Fibroblast of villous mesenchyme (primary cell): ENCODE results near the gene RABEP1. TPM values are rescaled to one million over a fixed set of nuclear protein-coding genes. Genes with fewer than 3 reads are reported as not detected.

Source experiments
- DNase-seq: peaks from one replicate; pipeline ENCODE4 v3.0.0-alpha.2; 2010; ENCODE audit warnings: low read depth
- H3K4me3 ChIP-seq: 2 replicates; pipeline ENCODE4 v1.5.1; 2011; ENCODE audit warnings: low read depth, mild to moderate bottlenecking, low read length
- total RNA-seq: library from RNA; depleted of rRNA; stranded (reverse); fragments of >200 nt; gene quantifications from 2 replicates; pipeline ENCODE4 v1.2.3, GENCODE V29; 2012
- TF ChIP-seq, protein P1 (sequence below): IDR thresholded peaks from 2 replicates; pipeline ENCODE4 v1.5.1; 2012; ENCODE audit warnings: low read depth, mild to moderate bottlenecking, low read length; ENCODE audit not compliant: insufficient read depth

RABEP1 gene
- total RNA-seq, 1 donor, result 50.5 TPM

DNA sequence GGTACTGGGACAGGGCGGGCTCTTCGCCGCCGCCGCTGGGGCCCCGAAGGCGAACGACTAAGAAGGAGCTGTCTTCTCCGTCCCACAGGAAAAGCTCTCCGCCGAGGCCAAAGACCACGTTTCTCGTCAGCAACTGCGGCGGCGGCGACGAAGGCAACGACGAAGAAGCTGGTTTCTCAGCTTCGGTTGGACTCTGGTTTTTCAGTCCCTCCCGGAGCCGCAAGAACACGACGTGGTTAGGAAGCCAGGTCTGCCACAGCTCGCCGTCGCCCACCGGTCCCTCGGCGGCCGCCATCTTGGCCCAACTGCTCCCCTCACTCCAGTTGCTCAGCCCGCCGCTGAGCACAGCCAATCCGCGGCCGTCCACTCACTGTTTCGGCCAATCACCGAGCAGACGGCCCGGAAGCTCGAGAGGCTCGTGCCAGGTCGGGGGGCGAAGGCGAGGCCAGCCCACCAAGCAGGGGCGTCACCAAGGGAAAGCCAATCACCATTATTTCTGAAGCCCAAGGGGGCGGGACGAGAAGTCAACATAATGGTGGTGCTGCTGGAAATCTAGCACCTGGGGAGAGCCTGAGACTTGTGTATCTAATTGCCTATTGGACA is 137.4 kb downstream of the RABEP1 start, which contains the start of gene NUP88:
TSS of gene NUP88 (minus strand) at position 307 of the 603 bp plus-strand sequence. CDS start at position 295, 12 bp downstream.
- TF ChIP-seq, protein P1, sequence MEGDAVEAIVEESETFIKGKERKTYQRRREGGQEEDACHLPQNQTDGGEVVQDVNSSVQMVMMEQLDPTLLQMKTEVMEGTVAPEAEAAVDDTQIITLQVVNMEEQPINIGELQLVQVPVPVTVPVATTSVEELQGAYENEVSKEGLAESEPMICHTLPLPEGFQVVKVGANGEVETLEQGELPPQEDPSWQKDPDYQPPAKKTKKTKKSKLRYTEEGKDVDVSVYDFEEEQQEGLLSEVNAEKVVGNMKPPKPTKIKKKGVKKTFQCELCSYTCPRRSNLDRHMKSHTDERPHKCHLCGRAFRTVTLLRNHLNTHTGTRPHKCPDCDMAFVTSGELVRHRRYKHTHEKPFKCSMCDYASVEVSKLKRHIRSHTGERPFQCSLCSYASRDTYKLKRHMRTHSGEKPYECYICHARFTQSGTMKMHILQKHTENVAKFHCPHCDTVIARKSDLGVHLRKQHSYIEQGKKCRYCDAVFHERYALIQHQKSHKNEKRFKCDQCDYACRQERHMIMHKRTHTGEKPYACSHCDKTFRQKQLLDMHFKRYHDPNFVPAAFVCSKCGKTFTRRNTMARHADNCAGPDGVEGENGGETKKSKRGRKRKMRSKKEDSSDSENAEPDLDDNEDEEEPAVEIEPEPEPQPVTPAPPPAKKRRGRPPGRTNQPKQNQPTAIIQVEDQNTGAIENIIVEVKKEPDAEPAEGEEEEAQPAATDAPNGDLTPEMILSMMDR, result no peak
- peak; percentile 98 for DNase-seq
- peak within 1 kb of the TSS; percentile 85 for H3K4me3 ChIP-seq

DNA sequence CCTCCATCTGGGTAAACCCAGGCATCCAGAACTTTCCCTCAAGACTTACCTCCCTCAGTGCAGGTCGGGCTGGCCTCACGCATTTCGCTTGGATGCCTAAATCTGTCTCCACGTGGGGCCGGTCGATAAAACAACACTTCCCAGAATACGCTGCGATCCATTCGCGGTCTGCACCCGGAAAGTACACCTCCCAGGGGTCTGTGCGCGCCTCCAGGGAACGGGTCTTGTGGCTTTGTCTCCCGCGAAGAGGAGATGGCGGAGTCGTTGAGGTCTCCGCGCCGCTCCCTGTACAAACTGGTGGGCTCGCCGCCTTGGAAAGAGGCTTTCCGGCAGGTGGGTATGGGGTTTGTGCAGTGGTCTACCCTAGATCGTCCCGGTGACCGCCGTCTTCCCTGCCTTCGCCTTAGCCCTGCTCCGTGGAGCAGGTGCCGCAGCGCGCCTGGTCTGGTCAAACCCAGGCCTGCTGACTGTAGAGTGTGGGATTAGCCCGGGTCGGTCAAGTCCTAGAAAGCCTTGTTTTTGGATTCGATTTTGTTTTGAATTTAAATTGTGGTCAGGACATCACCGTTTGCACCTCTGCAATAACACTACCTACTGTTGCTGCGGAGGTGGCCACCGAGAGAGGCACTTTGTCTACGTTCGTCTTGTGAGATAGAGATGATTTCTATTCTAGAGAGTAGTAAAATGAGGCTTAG is 138.0 kb downstream of the RABEP1 start, which contains the start of gene RPAIN:
TSS of gene RPAIN (plus strand) at position 224 of the 695 bp plus-strand sequence. CDS start at position 253, 29 bp downstream.
- no peak for DNase-seq
- TF ChIP-seq, protein P1, result no peak
- peak within 1 kb of the TSS; percentile 85 for H3K4me3 ChIP-seq

DNA sequence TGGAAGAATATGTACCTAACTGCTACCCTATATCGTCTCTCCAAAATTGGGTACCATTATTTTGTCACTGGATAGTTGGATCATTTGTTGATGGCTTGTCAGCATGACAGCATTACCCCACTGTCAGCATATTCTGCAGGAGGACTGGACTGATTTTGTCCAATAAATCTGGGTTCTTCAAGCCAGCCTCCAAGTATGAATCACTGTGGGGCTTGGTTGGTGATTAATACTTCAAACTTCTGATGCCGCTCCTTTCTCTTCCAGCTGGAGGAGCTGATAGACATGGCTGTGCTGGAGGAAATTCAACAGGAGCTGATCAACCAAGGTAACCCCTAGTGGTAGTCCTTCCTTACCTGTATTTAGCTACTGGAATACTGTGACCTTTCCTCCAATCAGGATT is 140.4 kb downstream of the RABEP1 start:
- no peak overlapping the region for H3K4me3 ChIP-seq
- TF ChIP-seq, protein P1, result peak; percentile 5
- peak; percentile 28 for DNase-seq

DNA sequence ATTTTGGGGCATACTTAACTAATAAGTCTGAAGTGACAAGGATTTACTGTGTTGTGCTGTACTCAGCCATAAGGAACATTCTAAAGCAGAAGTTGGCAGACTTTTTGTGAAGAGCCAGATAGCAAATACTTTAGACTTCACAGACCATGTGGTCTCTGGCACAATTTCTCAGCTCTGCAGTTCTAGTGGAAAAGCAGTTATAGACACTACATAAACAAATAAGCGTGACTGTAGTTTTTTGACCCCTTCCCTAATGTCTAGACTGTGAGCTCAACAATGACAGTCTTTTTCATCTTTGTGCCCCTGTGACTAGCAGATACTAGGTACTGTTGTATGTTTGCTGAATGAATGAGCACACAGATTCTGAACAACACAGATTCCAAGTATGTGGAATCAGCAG is 142.8 kb downstream of the RABEP1 start:
- TF ChIP-seq, protein P1, result no peak
- no peak overlapping the region for H3K4me3 ChIP-seq
- DNase-seq, result peak; percentile 68

DNA sequence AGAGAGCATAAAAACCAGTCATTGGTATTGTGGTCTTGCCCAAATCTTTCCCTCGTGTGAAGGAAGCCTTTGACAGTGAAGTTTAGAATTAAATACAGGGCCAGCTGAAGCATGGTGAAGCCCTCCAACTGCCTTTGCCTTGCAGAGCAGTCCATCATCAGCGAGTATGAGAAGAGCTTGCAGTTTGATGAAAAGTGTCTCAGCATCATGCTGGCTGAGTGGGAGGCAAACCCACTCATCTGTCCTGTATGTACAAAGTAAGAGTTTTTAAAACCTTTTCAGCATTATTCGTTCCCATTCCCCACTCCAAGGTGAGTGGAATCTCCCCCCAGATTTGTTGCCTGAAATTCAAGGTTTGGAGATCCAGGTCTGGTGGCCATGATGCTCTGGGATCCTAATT is 143.7 kb downstream of the RABEP1 start:
- H3K4me3 ChIP-seq, result no peak overlapping the region
- DNase-seq, result no peak
- TF ChIP-seq, protein P1, result no peak

DNA sequence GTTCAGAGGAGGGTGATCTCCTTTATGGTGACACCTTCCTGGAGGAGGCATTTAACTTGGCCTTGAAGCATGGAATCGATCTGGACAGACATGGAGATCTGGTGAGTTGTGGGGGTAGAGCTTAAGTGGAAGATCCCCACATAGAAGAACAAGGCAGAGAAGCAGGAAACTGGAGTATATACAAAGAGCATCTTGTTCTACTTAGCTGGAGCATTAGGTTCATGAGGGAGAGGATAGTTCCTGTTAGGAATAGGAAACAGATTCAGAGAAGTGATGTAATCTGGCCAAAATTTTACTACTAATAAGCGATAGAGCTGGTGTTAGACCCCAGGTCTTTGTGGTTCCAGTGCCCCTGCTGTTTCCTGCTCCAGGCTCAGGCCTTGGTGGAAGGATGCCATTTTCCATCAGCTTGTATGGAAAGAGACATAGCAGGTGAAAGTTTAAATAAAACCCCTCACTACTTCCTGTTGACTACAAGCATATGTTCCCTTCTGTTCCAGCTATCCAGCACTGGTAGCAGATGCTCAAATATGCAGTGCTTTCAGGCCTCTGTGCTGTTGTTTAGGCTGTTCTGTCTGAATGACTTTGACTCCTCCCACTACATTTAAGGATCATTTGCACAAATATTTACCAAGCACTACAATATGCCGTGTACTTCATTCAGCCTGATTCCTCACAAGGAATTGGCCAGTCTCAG is 147.3 kb downstream of the RABEP1 start:
- TF ChIP-seq, protein P1, result no peak
- H3K4me3 ChIP-seq, result no peak overlapping the region
- peak; percentile 10 for DNase-seq
